ENCODE measurements around the gene TSC22D1.
"Not testable (repeated sequence)": the region's sequence is repeated elsewhere in the genome, so short reads cannot be mapped to it uniquely, and the experiment has no call there.

TSC22D1 gene

GRCh38 chr13:44575741-44576350, at the start of gene TSC22D1:
TSC22D1 (minus strand) TSS chr13:44576330; CDS start chr13:44576074, 256 bp downstream.
- DNase-seq (ENCODE audit: low read depth) = no peak

GRCh38 chr13:44622708-44623107, 46.6 kb upstream of the TSC22D1 start:
- DNase-seq (ENCODE audit: low read depth) = no peak

- DNase-seq (ENCODE audit: low read depth) = no peak
These were observed 46.1 kb upstream of the TSC22D1 start for GRCh38 chr13:44622261-44622660.

GRCh38 chr13:44620057-44620456, 43.9 kb upstream of the TSC22D1 start:
- DNase-seq (ENCODE audit: low read depth) = no peak

GRCh38 chr13:44619651-44620050, 43.5 kb upstream of the TSC22D1 start:
- no peak for DNase-seq (ENCODE audit: low read depth)

- no peak for DNase-seq (ENCODE audit: low read depth)
These were observed 42.2 kb upstream of the TSC22D1 start for GRCh38 chr13:44618326-44618725.

GRCh38 chr13:44617648-44618047, 41.5 kb upstream of the TSC22D1 start:
- no peak for DNase-seq (ENCODE audit: low read depth)

GRCh38 chr13:44609137-44609536, 33.0 kb upstream of the TSC22D1 start:
- no peak for DNase-seq (ENCODE audit: low read depth)

- DNase-seq (ENCODE audit: low read depth) = no peak
These were observed 29.6 kb upstream of the TSC22D1 start for GRCh38 chr13:44605721-44606120.

GRCh38 chr13:44605275-44605674, 29.1 kb upstream of the TSC22D1 start:
- DNase-seq (ENCODE audit: low read depth) = no peak

GRCh38 chr13:44601586-44601985, 25.5 kb upstream of the TSC22D1 start:
- DNase-seq (ENCODE audit: low read depth) = no peak

GRCh38 chr13:44593861-44594592, 17.9 kb upstream of the TSC22D1 start:
- DNase-seq (ENCODE audit: low read depth) = not testable (repeated sequence)

GRCh38 chr13:44592216-44592847, 16.2 kb upstream of the TSC22D1 start:
- DNase-seq (ENCODE audit: low read depth) = no peak

- DNase-seq (ENCODE audit: low read depth) = no peak
These were observed 15.2 kb upstream of the TSC22D1 start for GRCh38 chr13:44591316-44591715.

- no peak for DNase-seq (ENCODE audit: low read depth)
These were observed 7.0 kb upstream of the TSC22D1 start for GRCh38 chr13:44583137-44583536.

GRCh38 chr13:44578067-44578400, 1.9 kb upstream of the TSC22D1 start:
- DNase-seq (ENCODE audit: low read depth) = no peak

GRCh38 chr13:44577236-44578066, 1.3 kb upstream of the TSC22D1 start:
- DNase-seq (ENCODE audit: low read depth) = peak; percentile 66

- no peak for DNase-seq (ENCODE audit: low read depth)
These were observed 463 bp upstream of the TSC22D1 start for GRCh38 chr13:44576351-44577235.

GRCh38 chr13:44575035-44575434, 1.1 kb downstream of the TSC22D1 start:
- DNase-seq (ENCODE audit: low read depth) = no peak

GRCh38 chr13:44574466-44574855, 1.7 kb downstream of the TSC22D1 start:
- no peak for DNase-seq (ENCODE audit: low read depth)

GRCh38 chr13:44573790-44574465, 2.2 kb downstream of the TSC22D1 start:
- DNase-seq (ENCODE audit: low read depth) = no peak

All from HS-27A (cell line).